Mammary epithelial cell (primary cell): Measurements from ENCODE around the gene PKD2L1.

ENCODE experiments used
- EZH2 ChIP-seq: IDR thresholded peaks from 2 replicates; pipeline ENCODE4 v1.6.1; 2012; ENCODE audit warnings: low read length, inconsistent platforms, borderline replicate concordance
- TF ChIP-seq, protein P1 (sequence below), 2 donors: IDR thresholded peaks in 1 of 2; conservative IDR thresholded peaks in 1 of 2; 2 replicates each; pipeline ENCODE4 v1.5.1; 2011 to 2012; ENCODE audit warnings: inconsistent platforms in 2 of 2, low read length in 2 of 2, mild to moderate bottlenecking in 2 of 2, control low read depth in 1 of 2, low read depth in 1 of 2; ENCODE audit not compliant: insufficient read depth in 1 of 2; ENCODE audit errors: extremely low read depth in 1 of 2

DNA sequence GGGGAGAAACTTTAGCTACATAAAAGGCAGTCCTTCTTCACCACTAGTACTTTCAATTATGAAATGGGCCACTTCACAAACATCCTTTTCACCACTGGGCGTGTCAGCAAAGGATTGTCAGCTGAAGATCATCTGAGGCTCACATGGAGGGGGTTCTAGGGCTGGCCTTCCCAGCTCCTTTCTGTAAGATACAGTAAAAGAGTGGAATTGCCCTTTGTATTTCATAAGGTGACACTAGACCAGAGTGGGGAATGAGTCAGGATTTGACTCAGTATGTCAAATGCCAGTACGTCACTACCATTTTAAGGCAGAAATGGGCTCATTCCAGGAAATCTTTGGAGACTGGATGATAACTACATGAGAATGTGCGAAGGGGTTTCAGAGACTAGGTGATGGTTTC, 22.3 kb downstream of the PKD2L1 start:
- TF ChIP-seq, protein P1, sequence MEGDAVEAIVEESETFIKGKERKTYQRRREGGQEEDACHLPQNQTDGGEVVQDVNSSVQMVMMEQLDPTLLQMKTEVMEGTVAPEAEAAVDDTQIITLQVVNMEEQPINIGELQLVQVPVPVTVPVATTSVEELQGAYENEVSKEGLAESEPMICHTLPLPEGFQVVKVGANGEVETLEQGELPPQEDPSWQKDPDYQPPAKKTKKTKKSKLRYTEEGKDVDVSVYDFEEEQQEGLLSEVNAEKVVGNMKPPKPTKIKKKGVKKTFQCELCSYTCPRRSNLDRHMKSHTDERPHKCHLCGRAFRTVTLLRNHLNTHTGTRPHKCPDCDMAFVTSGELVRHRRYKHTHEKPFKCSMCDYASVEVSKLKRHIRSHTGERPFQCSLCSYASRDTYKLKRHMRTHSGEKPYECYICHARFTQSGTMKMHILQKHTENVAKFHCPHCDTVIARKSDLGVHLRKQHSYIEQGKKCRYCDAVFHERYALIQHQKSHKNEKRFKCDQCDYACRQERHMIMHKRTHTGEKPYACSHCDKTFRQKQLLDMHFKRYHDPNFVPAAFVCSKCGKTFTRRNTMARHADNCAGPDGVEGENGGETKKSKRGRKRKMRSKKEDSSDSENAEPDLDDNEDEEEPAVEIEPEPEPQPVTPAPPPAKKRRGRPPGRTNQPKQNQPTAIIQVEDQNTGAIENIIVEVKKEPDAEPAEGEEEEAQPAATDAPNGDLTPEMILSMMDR (conservative IDR thresholded peaks at IDR 0.05 in 1 of 2, IDR thresholded peaks at IDR 0.05 in 1 of 2; ENCODE audit: extremely low read depth in 1 of 2, insufficient read depth in 1 of 2, low read depth in 1 of 2, low read length in 2 of 2), result no peak
- TF ChIP-seq EZH2, result no peak
